Stimulated activated CD8-positive, alpha-beta memory T cell treated with anti-CD3 and anti-CD28 coated beads, Interleukin-4, amount 100 ng/mL, for 24 hours (primary cell): Measurements from ENCODE around the gene B4GALT6.

Experiments
- DNase-seq: peaks from one replicate; pipeline ENCODE4 v3.0.0-alpha.2; 2020; ENCODE audit warnings: low read depth

The B4GALT6 gene

GRCh38 chr18:31591628-31592027 lies 92.8 kb downstream of the B4GALT6 start, which contains the start of gene TTR:
TSS of gene TTR (plus strand) at chr18:31591877. CDS start at chr18:31591903, 26 bp downstream.
- no peak for DNase-seq

- no peak for DNase-seq
Observed at GRCh38 chr18:31591113-31591512, 93.3 kb downstream of the B4GALT6 start.

GRCh38 chr18:31590570-31590969 lies 93.8 kb downstream of the B4GALT6 start:
- no peak for DNase-seq

GRCh38 chr18:31587529-31587928 lies 96.9 kb downstream of the B4GALT6 start:
- no peak for DNase-seq

GRCh38 chr18:31586616-31587015 lies 97.8 kb downstream of the B4GALT6 start:
- no peak for DNase-seq

GRCh38 chr18:31585991-31586390 lies 98.4 kb downstream of the B4GALT6 start:
- no peak for DNase-seq

GRCh38 chr18:31583185-31583854 lies 101.1 kb downstream of the B4GALT6 start:
- DNase-seq: no peak

- no peak for DNase-seq
Observed at GRCh38 chr18:31581498-31582197, 102.7 kb downstream of the B4GALT6 start.

- no peak for DNase-seq
Observed at GRCh38 chr18:31579375-31579774, 105.0 kb downstream of the B4GALT6 start.

GRCh38 chr18:31578126-31578525 lies 106.3 kb downstream of the B4GALT6 start:
- DNase-seq: no peak

- no peak for DNase-seq
Observed at GRCh38 chr18:31577195-31577594, 107.2 kb downstream of the B4GALT6 start.

GRCh38 chr18:31576670-31577069 lies 107.7 kb downstream of the B4GALT6 start:
- DNase-seq: no peak

GRCh38 chr18:31575515-31576257 lies 108.7 kb downstream of the B4GALT6 start:
- DNase-seq: no peak

GRCh38 chr18:31574359-31574758 lies 110.0 kb downstream of the B4GALT6 start:
- no peak for DNase-seq
